Measurements from ENCODE around the gene DIO3.

DIO3 gene

GRCh38 chr14:101588286-101588975, 27.1 kb downstream of the DIO3 start:
- Histone ChIP-seq H3K27me3 (ENCODE audit: insufficient read depth, low read length) (no peaks in the 10 kb centered on the region), H3K27ac (ENCODE audit: low read length) (no peak overlapping the region), H3K9me3 (ENCODE audit: insufficient read depth, low read depth, low read length) (no peaks in the 10 kb centered on the region), H3K9ac (ENCODE audit: low read depth, low read length) (no peak overlapping the region), H3K4me1 (ENCODE audit: insufficient read depth, low read length) (no peaks in the 10 kb centered on the region), H3K4me3 (ENCODE audit: low read length) (no peak overlapping the region), H3K36me3 (ENCODE audit: insufficient read depth, low read depth, low read length) (no peaks in the 10 kb centered on the region)

GRCh38 chr14:101588990-101589389, 27.7 kb downstream of the DIO3 start:
- Histone ChIP-seq H3K9me3 (ENCODE audit: insufficient read depth, low read depth, low read length) (no peaks in the 10 kb centered on the region), H3K4me1 (ENCODE audit: insufficient read depth, low read length) (no peaks in the 10 kb centered on the region), H3K27me3 (ENCODE audit: insufficient read depth, low read length) (no peaks in the 10 kb centered on the region), H3K4me3 (ENCODE audit: low read length) (no peak overlapping the region), H3K9ac (ENCODE audit: low read depth, low read length) (no peak overlapping the region), H3K36me3 (ENCODE audit: insufficient read depth, low read depth, low read length) (no peaks in the 10 kb centered on the region), H3K27ac (ENCODE audit: low read length) (no peak overlapping the region)

- no peaks in the 10 kb centered on the region for H3K9me3 ChIP-seq (ENCODE audit: insufficient read depth, low read depth, low read length)
- no peaks in the 10 kb centered on the region for H3K4me1 ChIP-seq (ENCODE audit: insufficient read depth, low read length)
- no peak overlapping the region for H3K4me3 ChIP-seq (ENCODE audit: low read length)
- no peaks in the 10 kb centered on the region for H3K36me3 ChIP-seq (ENCODE audit: insufficient read depth, low read depth, low read length)
- no peak overlapping the region for H3K27ac ChIP-seq (ENCODE audit: low read length)
- H3K27me3 ChIP-seq (ENCODE audit: insufficient read depth, low read length), result no peaks in the 10 kb centered on the region
- H3K9ac ChIP-seq (ENCODE audit: low read depth, low read length), result no peak overlapping the region
Measured at GRCh38 chr14:101589486-101590015, 28.3 kb downstream of the DIO3 start.

- H3K4me3 ChIP-seq (ENCODE audit: low read length), result no peak overlapping the region
- no peaks in the 10 kb centered on the region for H3K9me3 ChIP-seq (ENCODE audit: insufficient read depth, low read depth, low read length)
- no peaks in the 10 kb centered on the region for H3K36me3 ChIP-seq (ENCODE audit: insufficient read depth, low read depth, low read length)
- H3K4me1 ChIP-seq (ENCODE audit: insufficient read depth, low read length), result no peaks in the 10 kb centered on the region
- H3K27ac ChIP-seq (ENCODE audit: low read length), result no peak overlapping the region
- no peaks in the 10 kb centered on the region for H3K27me3 ChIP-seq (ENCODE audit: insufficient read depth, low read length)
- H3K9ac ChIP-seq (ENCODE audit: low read depth, low read length), result no peak overlapping the region
Measured at GRCh38 chr14:101590062-101590461, 28.8 kb downstream of the DIO3 start.

GRCh38 chr14:101590616-101591015, 29.3 kb downstream of the DIO3 start:
- Histone ChIP-seq H3K9ac (ENCODE audit: low read depth, low read length) (no peak overlapping the region), H3K9me3 (ENCODE audit: insufficient read depth, low read depth, low read length) (no peaks in the 10 kb centered on the region; the same call in 1 of the 2 replicates), H3K4me3 (ENCODE audit: low read length) (no peak overlapping the region)

GRCh38 chr14:101591121-101591520, 29.8 kb downstream of the DIO3 start:
- Histone ChIP-seq H3K27ac (ENCODE audit: low read length) (no peak overlapping the region), H3K4me3 (ENCODE audit: low read length) (no peak overlapping the region), H3K4me1 (ENCODE audit: insufficient read depth, low read length) (no peaks in the 10 kb centered on the region), H3K36me3 (ENCODE audit: insufficient read depth, low read depth, low read length) (no peaks in the 10 kb centered on the region), H3K9me3 (ENCODE audit: insufficient read depth, low read depth, low read length) (peaks cover under 1% of the 10 kb centered on the region; the same call in 1 of the 2 replicates), H3K27me3 (ENCODE audit: insufficient read depth, low read length) (no peaks in the 10 kb centered on the region), H3K9ac (ENCODE audit: low read depth, low read length) (no peak overlapping the region)

More at GRCh38 chr14:101590616-101591015, 29.3 kb downstream of the DIO3 start:
- no peaks in the 10 kb centered on the region for H3K36me3 ChIP-seq (ENCODE audit: insufficient read depth, low read depth, low read length)
- no peak overlapping the region for H3K27ac ChIP-seq (ENCODE audit: low read length)
- H3K4me1 ChIP-seq (ENCODE audit: insufficient read depth, low read length), result no peaks in the 10 kb centered on the region
- H3K27me3 ChIP-seq (ENCODE audit: insufficient read depth, low read length), result no peaks in the 10 kb centered on the region

GRCh38 chr14:101591582-101591981, 30.3 kb downstream of the DIO3 start:
- no peaks in the 10 kb centered on the region for H3K36me3 ChIP-seq (ENCODE audit: insufficient read depth, low read depth, low read length)
- H3K4me1 ChIP-seq (ENCODE audit: insufficient read depth, low read length), result no peaks in the 10 kb centered on the region
- H3K27me3 ChIP-seq (ENCODE audit: insufficient read depth, low read length), result no peaks in the 10 kb centered on the region
- no peak overlapping the region for H3K4me3 ChIP-seq (ENCODE audit: low read length)
- H3K27ac ChIP-seq (ENCODE audit: low read length), result no peak overlapping the region
- peaks cover 5% of the 10 kb centered on the region; the same call in 1 of the 2 replicates for H3K9me3 ChIP-seq (ENCODE audit: insufficient read depth, low read depth, low read length)
- no peak overlapping the region for H3K9ac ChIP-seq (ENCODE audit: low read depth, low read length)

- H3K27me3 ChIP-seq (ENCODE audit: insufficient read depth, low read length), result no peaks in the 10 kb centered on the region; the same call in 1 of the 2 replicates
- H3K36me3 ChIP-seq (ENCODE audit: insufficient read depth, low read depth, low read length), result no peaks in the 10 kb centered on the region
- H3K9me3 ChIP-seq (ENCODE audit: insufficient read depth, low read depth, low read length), result peaks cover 5% of the 10 kb centered on the region
- H3K4me1 ChIP-seq (ENCODE audit: insufficient read depth, low read length), result no peaks in the 10 kb centered on the region
- no peak overlapping the region for H3K4me3 ChIP-seq (ENCODE audit: low read length)
- no peak overlapping the region for H3K9ac ChIP-seq (ENCODE audit: low read depth, low read length)
- H3K27ac ChIP-seq (ENCODE audit: low read length), result no peak overlapping the region
Measured at GRCh38 chr14:101593411-101594238, 32.3 kb downstream of the DIO3 start.

GRCh38 chr14:101594511-101595148, 33.3 kb downstream of the DIO3 start:
- peaks cover 5% of the 10 kb centered on the region for H3K9me3 ChIP-seq (ENCODE audit: insufficient read depth, low read depth, low read length)
- H3K4me3 ChIP-seq (ENCODE audit: low read length), result no peak overlapping the region
- H3K4me1 ChIP-seq (ENCODE audit: insufficient read depth, low read length), result no peaks in the 10 kb centered on the region
- H3K36me3 ChIP-seq (ENCODE audit: insufficient read depth, low read depth, low read length), result no peaks in the 10 kb centered on the region
- H3K27ac ChIP-seq (ENCODE audit: low read length), result no peak overlapping the region
- H3K27me3 ChIP-seq (ENCODE audit: insufficient read depth, low read length), result no peaks in the 10 kb centered on the region; the same call in 1 of the 2 replicates
- H3K9ac ChIP-seq (ENCODE audit: low read depth, low read length), result no peak overlapping the region

GRCh38 chr14:101595349-101595748, 34.1 kb downstream of the DIO3 start:
- H3K4me3 ChIP-seq (ENCODE audit: low read length), result no peak overlapping the region
- H3K27ac ChIP-seq (ENCODE audit: low read length), result no peak overlapping the region
- no peaks in the 10 kb centered on the region for H3K4me1 ChIP-seq (ENCODE audit: insufficient read depth, low read length)
- peaks cover 5% of the 10 kb centered on the region for H3K9me3 ChIP-seq (ENCODE audit: insufficient read depth, low read depth, low read length)
- H3K27me3 ChIP-seq (ENCODE audit: insufficient read depth, low read length), result no peaks in the 10 kb centered on the region; the same call in 1 of the 2 replicates
- H3K36me3 ChIP-seq (ENCODE audit: insufficient read depth, low read depth, low read length), result no peaks in the 10 kb centered on the region
- H3K9ac ChIP-seq (ENCODE audit: low read depth, low read length), result no peak overlapping the region

GRCh38 chr14:101595887-101596721, 34.8 kb downstream of the DIO3 start:
- no peaks in the 10 kb centered on the region for H3K36me3 ChIP-seq (ENCODE audit: insufficient read depth, low read depth, low read length)
- H3K27me3 ChIP-seq (ENCODE audit: insufficient read depth, low read length), result no peaks in the 10 kb centered on the region; the same call in 1 of the 2 replicates
- H3K27ac ChIP-seq (ENCODE audit: low read length), result no peak overlapping the region
- no peaks in the 10 kb centered on the region for H3K4me1 ChIP-seq (ENCODE audit: insufficient read depth, low read length)
- no peak overlapping the region for H3K4me3 ChIP-seq (ENCODE audit: low read length)
- H3K9me3 ChIP-seq (ENCODE audit: insufficient read depth, low read depth, low read length), result peaks cover 5% of the 10 kb centered on the region
- H3K9ac ChIP-seq (ENCODE audit: low read depth, low read length), result no peak overlapping the region
